WI38 (cell line): ENCODE results near the gene SKI.
A peak's percentile ranks its signal among the peaks of the same experiment; 100 is the strongest.

ENCODE experiments used
- H3K4me3 ChIP-seq: 2 replicates; pipeline ENCODE4 v1.5.1; 2011; ENCODE audit warnings: low read depth, mild to moderate bottlenecking, control low read depth, low read length
- TF ChIP-seq, protein P1 (sequence below): IDR thresholded peaks from 2 replicates; pipeline ENCODE4 v1.5.1; 2012; ENCODE audit warnings: low read depth, mild to moderate bottlenecking, control low read depth, low read length

Gene SKI

GRCh38 chr1:2216767-2217058 is 11.4 kb upstream of the SKI start:
- TF ChIP-seq, protein P1, sequence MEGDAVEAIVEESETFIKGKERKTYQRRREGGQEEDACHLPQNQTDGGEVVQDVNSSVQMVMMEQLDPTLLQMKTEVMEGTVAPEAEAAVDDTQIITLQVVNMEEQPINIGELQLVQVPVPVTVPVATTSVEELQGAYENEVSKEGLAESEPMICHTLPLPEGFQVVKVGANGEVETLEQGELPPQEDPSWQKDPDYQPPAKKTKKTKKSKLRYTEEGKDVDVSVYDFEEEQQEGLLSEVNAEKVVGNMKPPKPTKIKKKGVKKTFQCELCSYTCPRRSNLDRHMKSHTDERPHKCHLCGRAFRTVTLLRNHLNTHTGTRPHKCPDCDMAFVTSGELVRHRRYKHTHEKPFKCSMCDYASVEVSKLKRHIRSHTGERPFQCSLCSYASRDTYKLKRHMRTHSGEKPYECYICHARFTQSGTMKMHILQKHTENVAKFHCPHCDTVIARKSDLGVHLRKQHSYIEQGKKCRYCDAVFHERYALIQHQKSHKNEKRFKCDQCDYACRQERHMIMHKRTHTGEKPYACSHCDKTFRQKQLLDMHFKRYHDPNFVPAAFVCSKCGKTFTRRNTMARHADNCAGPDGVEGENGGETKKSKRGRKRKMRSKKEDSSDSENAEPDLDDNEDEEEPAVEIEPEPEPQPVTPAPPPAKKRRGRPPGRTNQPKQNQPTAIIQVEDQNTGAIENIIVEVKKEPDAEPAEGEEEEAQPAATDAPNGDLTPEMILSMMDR: no peak
- H3K4me3 ChIP-seq: no peak overlapping the region

DNA sequence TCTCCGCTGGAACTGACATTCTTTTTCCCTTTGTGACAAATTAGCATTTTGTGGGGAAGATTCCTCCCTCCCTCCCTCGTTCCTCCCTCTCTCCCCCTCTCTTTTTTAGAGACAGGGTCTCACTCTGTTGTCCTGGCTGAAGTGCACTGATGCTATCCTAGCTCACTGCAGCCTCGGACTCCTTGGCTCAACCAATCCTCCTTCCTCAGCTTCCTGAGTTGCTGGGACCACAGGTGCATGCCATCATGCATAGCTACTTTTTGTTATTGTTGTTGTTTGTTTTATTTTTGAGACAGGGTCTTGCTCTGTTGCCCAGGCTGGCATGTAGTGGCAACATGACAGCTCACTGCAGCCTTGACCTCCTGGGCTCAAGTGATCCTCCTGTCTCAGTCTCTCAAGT is 6.8 kb upstream of the SKI start:
- TF ChIP-seq, protein P1: no peak
- no peak overlapping the region for H3K4me3 ChIP-seq

DNA sequence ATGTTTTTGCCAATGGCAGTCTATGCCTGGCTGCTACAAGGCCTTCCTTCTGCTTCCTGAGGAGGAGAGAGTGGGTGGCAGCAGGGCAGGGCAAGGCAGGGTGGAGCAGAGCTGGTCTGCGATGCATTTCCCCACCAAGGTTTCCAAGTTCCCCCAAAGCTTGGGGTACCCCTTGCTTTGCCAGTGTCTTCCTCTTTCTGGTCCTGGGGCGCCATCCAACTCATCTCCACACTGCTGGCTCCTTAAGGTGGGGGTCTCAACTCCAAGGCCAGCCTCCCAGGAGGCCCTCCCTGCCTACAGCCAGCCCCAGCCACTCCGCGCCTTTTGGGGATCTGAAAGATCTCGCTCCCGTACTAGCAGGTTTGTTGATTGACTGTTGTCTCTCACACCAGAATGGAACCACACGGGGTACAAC is 3.9 kb upstream of the SKI start:
- no peak overlapping the region for H3K4me3 ChIP-seq
- TF ChIP-seq, protein P1: no peak

DNA sequence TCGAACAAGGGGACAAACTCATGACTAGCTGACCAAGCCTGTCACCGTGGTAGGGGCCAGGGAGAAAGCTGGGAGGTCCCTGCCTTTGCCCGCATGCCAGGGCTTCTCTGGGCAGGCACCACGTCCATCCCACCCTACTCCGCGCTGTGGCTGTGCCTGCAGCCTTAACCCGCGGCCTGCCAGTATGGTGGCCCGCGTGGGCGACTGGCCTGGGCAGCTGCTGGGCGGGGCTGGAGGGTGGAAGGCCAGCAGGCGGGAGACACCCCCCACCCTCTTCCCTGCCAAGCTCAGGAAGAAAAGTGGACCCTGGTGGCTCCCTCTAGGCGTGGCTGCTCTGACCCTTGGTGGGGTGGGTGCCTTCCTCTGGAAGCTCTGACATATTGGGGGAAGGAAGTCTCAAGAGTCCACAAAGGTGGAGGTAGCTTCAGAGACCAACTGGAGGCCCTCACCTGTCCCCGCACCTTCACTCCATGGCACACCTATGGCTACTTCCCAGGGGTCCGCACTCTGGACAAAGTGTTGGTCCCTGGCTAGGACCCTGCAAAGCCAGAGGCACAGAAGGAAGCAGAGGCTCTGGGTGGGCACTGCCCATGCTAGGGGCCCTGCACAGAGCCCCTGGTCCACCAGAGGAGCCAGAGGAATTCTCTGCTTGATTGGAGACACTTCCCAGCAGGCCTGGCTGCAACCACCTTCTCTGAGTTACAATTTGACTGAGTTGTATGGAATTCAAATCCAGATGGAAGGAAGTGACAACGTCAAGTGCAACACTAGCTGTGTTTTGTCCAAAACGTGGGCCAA is 3.3 kb upstream of the SKI start:
- TF ChIP-seq, protein P1: no peak
- H3K4me3 ChIP-seq: no peak overlapping the region

DNA sequence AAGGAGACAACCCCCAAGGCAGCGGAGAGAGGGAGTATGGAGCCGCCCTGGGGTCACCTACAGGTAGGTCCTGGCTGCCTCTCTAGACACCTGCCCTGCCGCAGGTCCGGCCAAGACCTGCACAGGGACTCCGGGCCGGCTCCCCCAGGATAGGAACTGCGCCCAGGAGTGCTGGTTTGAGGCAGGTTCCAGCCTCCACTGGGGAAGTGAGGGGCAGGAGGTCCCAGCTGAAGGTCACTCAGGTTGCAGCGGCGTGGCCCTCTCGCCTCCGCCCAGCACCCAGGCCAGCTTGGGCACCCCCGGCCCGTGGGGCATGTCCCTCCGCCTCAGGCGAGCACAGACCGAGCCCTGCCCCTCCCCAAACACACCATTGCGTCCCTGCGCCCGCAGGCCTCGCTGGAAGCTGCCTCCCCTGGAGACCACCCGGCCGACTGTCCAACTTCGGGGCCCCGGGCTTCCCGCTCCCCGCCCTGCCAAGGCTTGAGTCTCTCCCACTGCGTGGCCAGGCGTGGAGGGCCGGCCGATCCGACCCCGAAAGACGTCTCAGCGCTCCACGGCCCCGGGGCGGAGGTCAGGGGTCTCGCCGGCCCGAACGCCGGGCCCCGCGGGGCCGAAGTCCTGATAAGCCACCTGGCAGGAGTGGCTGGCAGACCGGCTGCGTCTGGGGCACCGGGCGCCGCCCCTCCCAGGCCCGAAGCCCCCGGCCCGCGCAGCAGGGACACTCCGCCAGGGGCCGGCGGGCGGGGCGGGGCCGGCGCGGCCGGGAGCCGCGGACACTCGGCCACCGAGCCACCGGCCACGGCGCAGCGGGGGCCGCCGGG is 1.4 kb upstream of the SKI start:
- TF ChIP-seq, protein P1: no peak
- peak overlapping the region; percentile 68 for H3K4me3 ChIP-seq

GRCh38 chr1:2227346-2228156 is 568 bp upstream of the SKI start:
- H3K4me3 ChIP-seq: peak overlapping the region; percentile 68

More at GRCh38 chr1:2227346-2228156, 568 bp upstream of the SKI start:
- TF ChIP-seq, protein P1: no peak
